CD4-positive, alpha-beta T cell treated with Interleukin-10 for 1 hour (primary cell): ENCODE data around the gene CLDN15.
"Not testable (repeated sequence)": the region's sequence is repeated elsewhere in the genome, so short reads cannot be mapped to it uniquely, and the experiment has no call there.

Experiments
- DNase-seq: peaks from one replicate; pipeline ENCODE4 v3.0.0-alpha.2; 2020

Gene CLDN15

GRCh38 chr7:101237206-101238067 lies at the start of gene CLDN15:
Gene CLDN15 (minus strand): TSS chr7:101237802. CDS start chr7:101237581, 221 bp downstream.
- no peak for DNase-seq

- no peak for DNase-seq
These were observed 49.4 kb upstream of the CLDN15 start for GRCh38 chr7:101287032-101287431.

- DNase-seq = not testable (repeated sequence)
These were observed 48.3 kb upstream of the CLDN15 start for GRCh38 chr7:101285880-101286279.

GRCh38 chr7:101285171-101285570 lies 47.6 kb upstream of the CLDN15 start:
- DNase-seq = no peak

GRCh38 chr7:101280912-101281311 lies 43.3 kb upstream of the CLDN15 start:
- DNase-seq = not testable (repeated sequence)

- no peak for DNase-seq
These were observed 41.1 kb upstream of the CLDN15 start for GRCh38 chr7:101278461-101279292.

- DNase-seq = no peak
These were observed 39.6 kb upstream of the CLDN15 start for GRCh38 chr7:101277155-101277554.

GRCh38 chr7:101273206-101273605 lies 35.6 kb upstream of the CLDN15 start:
- no peak for DNase-seq

- DNase-seq = no peak
These were observed 33.4 kb upstream of the CLDN15 start for GRCh38 chr7:101271021-101271420.

- DNase-seq = no peak
These were observed 32.1 kb upstream of the CLDN15 start for GRCh38 chr7:101269664-101270063.

GRCh38 chr7:101265622-101266516 lies 28.3 kb upstream of the CLDN15 start:
- DNase-seq = no peak

GRCh38 chr7:101264102-101264706 lies 26.6 kb upstream of the CLDN15 start:
- not testable (repeated sequence) for DNase-seq

- DNase-seq = no peak
These were observed 20.7 kb upstream of the CLDN15 start for GRCh38 chr7:101258243-101258731.

- no peak for DNase-seq
These were observed 18.2 kb upstream of the CLDN15 start for GRCh38 chr7:101255796-101256195.

GRCh38 chr7:101253199-101253598 lies 15.6 kb upstream of the CLDN15 start:
- DNase-seq = not testable (repeated sequence)

- peak; percentile 99 for DNase-seq
These were observed 14.5 kb upstream of the CLDN15 start for GRCh38 chr7:101251871-101252659.

- no peak for DNase-seq
These were observed 12.7 kb upstream of the CLDN15 start for GRCh38 chr7:101250324-101250723.

- DNase-seq = no peak
These were observed 10.7 kb upstream of the CLDN15 start for GRCh38 chr7:101248276-101248675.

- no peak for DNase-seq
These were observed 7.6 kb upstream of the CLDN15 start for GRCh38 chr7:101245147-101245668.

- DNase-seq = peak; percentile 92
These were observed 7.0 kb upstream of the CLDN15 start, which contains the start of gene FIS1 for GRCh38 chr7:101244375-101245146. Gene FIS1 (minus strand): TSS chr7:101245081. CDS start chr7:101245004, 77 bp downstream.
